H1 (cell line): ENCODE results near the gene PIGK.

ENCODE experiments used
- CTCF ChIP-seq, 3 experiments: IDR thresholded peaks; 1 replicate in 2 of 3; 2 replicates in 1 of 3; pipeline versions ENCODE4 v1.5.1 to v1.6.1; 2011; ENCODE audit warnings: low read length in 3 of 3, mild to moderate bottlenecking in 3 of 3, inconsistent platforms in 2 of 3, low read depth in 1 of 3, moderate library complexity in 1 of 3; ENCODE audit not compliant: insufficient read depth in 1 of 3; ENCODE audit errors: control extremely low read depth in 1 of 3
- EZH2 ChIP-seq: fragments of 200-600 bp; sonication (generic); IDR thresholded peaks from 2 replicates; pipeline ENCODE4 v1.7.1; 2012; ENCODE audit warnings: low read depth, mild to moderate bottlenecking, moderate library complexity, low read length, inconsistent platforms; ENCODE audit not compliant: severe bottlenecking
- GABPA ChIP-seq: IDR thresholded peaks from 2 replicates; pipeline ENCODE4 v1.6.1; 2011; ENCODE audit warnings: mild to moderate bottlenecking, low read length, moderate library complexity, borderline replicate concordance; ENCODE audit not compliant: insufficient read depth
- GTF2F1 ChIP-seq: IDR thresholded peaks from 2 replicates; pipeline ENCODE4 v1.6.1; 2012; ENCODE audit warnings: low read depth, low read length, improper control_type of control experiment, borderline replicate concordance
- NRF1 ChIP-seq: IDR thresholded peaks from 2 replicates; pipeline ENCODE4 v1.6.1; 2011; ENCODE audit warnings: mild to moderate bottlenecking, low read depth, low read length, improper control_type of control experiment
- POLR2A ChIP-seq, 2 experiments: IDR thresholded peaks; 1 replicate in 1 of 2; 2 replicates in 1 of 2; pipeline ENCODE4 v1.6.1; 2011; ENCODE audit warnings: low read depth in 2 of 2, low read length in 2 of 2, mild to moderate bottlenecking in 2 of 2; ENCODE audit errors: control extremely low read depth in 1 of 2
- POLR2AphosphoS5 ChIP-seq: IDR thresholded peaks from 2 replicates; pipeline ENCODE4 v1.6.1; 2011; ENCODE audit warnings: low read depth, low read length
- YY1 ChIP-seq: IDR thresholded peaks from 2 replicates; pipeline ENCODE4 v1.6.1; 2011; ENCODE audit warnings: low read depth, mild to moderate bottlenecking, low read length
- ZNF274 ChIP-seq: IDR thresholded peaks from 2 replicates; pipeline ENCODE4 v1.7.0; 2012; ENCODE audit warnings: low read length, borderline replicate concordance; ENCODE audit errors: extremely low read depth

- TF ChIP-seq CTCF (IDR thresholded peaks at IDR 0.05; ENCODE audit: control extremely low read depth in 1 of 3, insufficient read depth in 1 of 3, low read depth in 1 of 3, low read length in 3 of 3) (no peak), POLR2AphosphoS5 (no peak), POLR2A (IDR thresholded peaks at IDR 0.05; ENCODE audit: control extremely low read depth in 1 of 2, low read depth in 2 of 2, low read length in 2 of 2) (no peak), GTF2F1 (no peak), GABPA (no peak), NRF1 (no peak), ZNF274 (no peak), EZH2 (no peak), YY1 (no peak)
These were observed 18.9 kb downstream of the PIGK start for GRCh38 chr1:77200293-77200692.
